B cell (primary cell): Measurements from ENCODE around the gene B3GALNT1. TPM values are rescaled to one million over a fixed set of nuclear protein-coding genes. Genes with fewer than 3 reads are reported as not detected.

Experiments used
- ATAC-seq: fragments of 200-7000 bp; cut with Tn5 transposase; one replicate; pipeline ENCODE4 v1.10.0; 2021; ENCODE audit warnings: low read depth, mild to moderate bottlenecking, moderate number of reproducible peaks, moderate library complexity
- CTCF ChIA-PET: fragments of 350-600 bp; sonication (Branson Sonifier 250); formaldehyde crosslinking; loops from one replicate; lab custom pipeline; 2021; ENCODE audit warnings: antibody characterized with exemption, inconsistent platforms; lab: Charles Lee
- POLR2A ChIA-PET: fragments of 350-600 bp; sonication (Branson Sonifier 250); formaldehyde crosslinking; loops from one replicate; lab custom pipeline; 2021; ENCODE audit warnings: antibody characterized with exemption; lab: Charles Lee
- DNase-seq: peaks from one replicate; pipeline ENCODE4 v3.0.0; 2013
- H2AFZ ChIP-seq: 2 replicates; pipeline ENCODE4 v1.6.1; 2012; ENCODE audit warnings: mild to moderate bottlenecking, low read depth, low read length; ENCODE audit not compliant: insufficient read depth, poor library complexity, severe bottlenecking
- H3K27ac ChIP-seq, 2 donors: 1 replicate in 1 of 2; 2 replicates in 1 of 2; pipeline ENCODE4 v1.5.1; 2012 to 2013; ENCODE audit warnings: low read length in 2 of 2, mild to moderate bottlenecking in 2 of 2, moderate library complexity in 1 of 2
- H3K27me3 ChIP-seq, 4 experiments: fragments of 200-600 bp in 1 of 4; sonication (generic) in 1 of 4; replicated peaks in 1 of 4; 1 replicate in 2 of 4; 2 replicates in 2 of 4; pipeline versions ENCODE4 v1.6.1 to v1.7.0; 2013 to 2016; ENCODE audit warnings: low read length in 3 of 4, mild to moderate bottlenecking in 2 of 4, mixed read lengths in 1 of 4, moderate library complexity in 1 of 4; ENCODE audit not compliant: insufficient read depth in 4 of 4, control insufficient read depth in 3 of 4; ENCODE audit errors: control extremely low read depth in 1 of 4
- H3K36me3 ChIP-seq, 2 experiments: replicated peaks in 1 of 2; 1 replicate in 1 of 2; 2 replicates in 1 of 2; pipeline versions ENCODE4 v1.6.1 to v1.7.1; 2013; ENCODE audit warnings: low read length in 1 of 2; ENCODE audit not compliant: insufficient read depth in 2 of 2, control insufficient read depth in 1 of 2; ENCODE audit errors: control extremely low read depth in 1 of 2, extremely low read depth in 1 of 2
- H3K4me1 ChIP-seq, 2 donors: fragments of 200-600 bp in 1 of 2; sonication (generic) in 1 of 2; 1 replicate in 1 of 2; 2 replicates in 1 of 2; pipeline versions ENCODE4 v1.5.1 to v1.6.1; 2013 to 2017; ENCODE audit warnings: low read length in 2 of 2; ENCODE audit not compliant: control insufficient read depth in 2 of 2, insufficient read depth in 2 of 2
- H3K4me2 ChIP-seq: replicated peaks from 2 replicates; pipeline ENCODE3; 2012; ENCODE audit warnings: mild to moderate bottlenecking, low read depth, low read length; ENCODE audit not compliant: poor library complexity, severe bottlenecking
- H3K4me3 ChIP-seq, 5 experiments: fragments of 200-600 bp in 1 of 5; sonication (generic) in 1 of 5; 1 replicate in 3 of 5; 2 replicates in 2 of 5; pipeline versions ENCODE4 v1.5.1 to v1.7.0; 2011 to 2016; ENCODE audit warnings: low read length in 4 of 5, mild to moderate bottlenecking in 4 of 5, low read depth in 2 of 5, control low read depth in 1 of 5, moderate library complexity in 1 of 5; ENCODE audit not compliant: insufficient read depth in 1 of 5; ENCODE audit errors: control extremely low read depth in 1 of 5, extremely low read depth in 1 of 5
- H3K79me2 ChIP-seq: fragments of 200-600 bp; sonication (generic); one replicate; pipeline ENCODE4 v1.6.0; 2016; ENCODE audit warnings: low read length; ENCODE audit not compliant: control insufficient read depth, insufficient read depth
- H3K9ac ChIP-seq: fragments of 200-600 bp; sonication (generic); 2 replicates; pipeline ENCODE4 v1.6.1; 2017; ENCODE audit warnings: mild to moderate bottlenecking, low read length, moderate library complexity
- H3K9me3 ChIP-seq, 3 donors: one replicate each; pipeline versions ENCODE4 v1.6.1 to v1.7.1; 2013; ENCODE audit warnings: low read length in 2 of 3; ENCODE audit not compliant: control insufficient read depth in 2 of 3, insufficient read depth in 1 of 3; ENCODE audit errors: control extremely low read depth in 1 of 3
- H4K20me1 ChIP-seq: 2 replicates; pipeline ENCODE4 v1.6.0; 2012; ENCODE audit warnings: mild to moderate bottlenecking, low read length; ENCODE audit not compliant: insufficient read depth, control insufficient read depth, poor library complexity, severe bottlenecking
- H3K27ac Mint-ChIP-seq: one replicate; pipeline ENCODE4 v1.8.0; 2021; ENCODE audit warnings: mixed read lengths
- H3K27me3 Mint-ChIP-seq: one replicate; pipeline ENCODE4 v1.8.0; 2021; ENCODE audit warnings: mixed read lengths
- H3K4me1 Mint-ChIP-seq: one replicate; pipeline ENCODE4 v1.8.0; 2021; ENCODE audit warnings: mixed read lengths
- H3K4me3 Mint-ChIP-seq: one replicate; pipeline ENCODE4 v1.8.0; 2021; ENCODE audit warnings: mixed read lengths
- H3K9me3 Mint-ChIP-seq: one replicate; pipeline ENCODE4 v1.8.0; 2022; ENCODE audit warnings: mixed read lengths; ENCODE audit not compliant: insufficient read depth
- EZH2 ChIP-seq: IDR thresholded peaks from 2 replicates; pipeline ENCODE4 v1.6.1; 2012; ENCODE audit warnings: borderline replicate concordance, low read depth, mild to moderate bottlenecking, moderate library complexity, low read length; ENCODE audit not compliant: insufficient read depth, poor library complexity, severe bottlenecking
- WGBS: methylation state at CpG from one replicate; pipeline ENCODE4 v1.1.5; 2013; ENCODE audit warnings: missing lambda C conversion rate; ENCODE audit not compliant: insufficient coverage; 5-methylcytosine and 5-hydroxymethylcytosine counted together
- intact Hi-C: fragments of 100-400 bp; cut with micrococcal nuclease; formaldehyde crosslinking; loops from one replicate; pipeline ENCODE4 v1.10.0; 2022
- polyA plus RNA-seq: library from polyadenylated mRNA; depleted of rRNA; stranded (reverse); fragments of >200 nt; gene quantifications from 2 replicates; pipeline ENCODE4 v1.2.3, GENCODE V29; 2012
- total RNA-seq, 2 donors: library from RNA; stranded (reverse); fragments of 120-200 nt in 1 of 2; gene quantifications; 1 replicate in 1 of 2; 2 replicates in 1 of 2; pipeline versions ENCODE4 v1.2.3 to v1.2.4, GENCODE V29; 2013 to 2022
- TF ChIP-seq, protein P1 (sequence below): fragments of 200-600 bp; IDR thresholded peaks from one replicate; pipeline ENCODE4 v1.8.0; 2022; ENCODE audit warnings: antibody characterized with exemption, mild to moderate bottlenecking

Gene B3GALNT1
- total and polyA plus RNA-seq, 2 donors (not counting 1 experiment from before 2014, with no cell fraction given): 0.28 to 6.4 TPM

DNA sequence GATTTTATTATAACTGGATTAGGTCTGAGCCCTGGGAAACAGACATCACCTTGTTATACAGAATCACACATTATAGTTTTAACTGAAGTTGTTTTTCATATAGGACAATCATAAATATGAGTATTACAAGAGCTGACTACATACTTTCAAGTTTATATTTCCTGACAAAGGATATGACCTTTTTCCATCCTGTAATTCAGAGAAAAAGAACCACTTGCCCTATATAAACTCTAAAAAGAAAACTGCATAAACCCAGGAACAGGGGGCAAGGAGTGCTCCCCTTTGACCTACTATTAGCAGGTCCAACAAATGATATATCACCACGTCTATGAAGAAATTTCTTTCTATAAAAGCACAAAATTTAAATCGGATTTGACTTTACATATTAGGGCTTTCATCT lies 20.9 kb downstream of the B3GALNT1 start:
- no peaks in the 10 kb centered on the region for H3K9me3 Mint-ChIP-seq
- H4K20me1 ChIP-seq: no peaks in the 10 kb centered on the region
- 100% methylated on average over 1 of the region's 2 CpGs for WGBS
- H3K27ac ChIP-seq: no peak overlapping the region
- H3K9ac ChIP-seq: no peak overlapping the region
- H3K4me1 Mint-ChIP-seq: peaks cover 5% of the 10 kb centered on the region
- peaks cover 5 to 8% of the 10 kb centered on the region in 2 donors for H3K4me1 ChIP-seq
- no peaks in the 10 kb centered on the region for H3K9me3 ChIP-seq
- CTCF ChIA-PET: no interaction called here
- H3K4me2 ChIP-seq: no peak overlapping the region
- no peak overlapping the region for H3K4me3 Mint-ChIP-seq
- H3K79me2 ChIP-seq: no peaks in the 10 kb centered on the region
- ATAC-seq (no peak), DNase-seq (no peak)
- no peak overlapping the region for H3K4me3 ChIP-seq
- POLR2A ChIA-PET: no interaction called here
- H2AFZ ChIP-seq: no peak overlapping the region
- H3K27ac Mint-ChIP-seq: no peak overlapping the region
- no peaks in the 10 kb centered on the region for H3K27me3 ChIP-seq
- intact Hi-C loops: no loop called here
- no peaks in the 10 kb centered on the region for H3K36me3 ChIP-seq
- TF ChIP-seq EZH2: no peak
- TF ChIP-seq, protein P1, sequence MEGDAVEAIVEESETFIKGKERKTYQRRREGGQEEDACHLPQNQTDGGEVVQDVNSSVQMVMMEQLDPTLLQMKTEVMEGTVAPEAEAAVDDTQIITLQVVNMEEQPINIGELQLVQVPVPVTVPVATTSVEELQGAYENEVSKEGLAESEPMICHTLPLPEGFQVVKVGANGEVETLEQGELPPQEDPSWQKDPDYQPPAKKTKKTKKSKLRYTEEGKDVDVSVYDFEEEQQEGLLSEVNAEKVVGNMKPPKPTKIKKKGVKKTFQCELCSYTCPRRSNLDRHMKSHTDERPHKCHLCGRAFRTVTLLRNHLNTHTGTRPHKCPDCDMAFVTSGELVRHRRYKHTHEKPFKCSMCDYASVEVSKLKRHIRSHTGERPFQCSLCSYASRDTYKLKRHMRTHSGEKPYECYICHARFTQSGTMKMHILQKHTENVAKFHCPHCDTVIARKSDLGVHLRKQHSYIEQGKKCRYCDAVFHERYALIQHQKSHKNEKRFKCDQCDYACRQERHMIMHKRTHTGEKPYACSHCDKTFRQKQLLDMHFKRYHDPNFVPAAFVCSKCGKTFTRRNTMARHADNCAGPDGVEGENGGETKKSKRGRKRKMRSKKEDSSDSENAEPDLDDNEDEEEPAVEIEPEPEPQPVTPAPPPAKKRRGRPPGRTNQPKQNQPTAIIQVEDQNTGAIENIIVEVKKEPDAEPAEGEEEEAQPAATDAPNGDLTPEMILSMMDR: no peak
- H3K27me3 Mint-ChIP-seq: no peaks in the 10 kb centered on the region

DNA sequence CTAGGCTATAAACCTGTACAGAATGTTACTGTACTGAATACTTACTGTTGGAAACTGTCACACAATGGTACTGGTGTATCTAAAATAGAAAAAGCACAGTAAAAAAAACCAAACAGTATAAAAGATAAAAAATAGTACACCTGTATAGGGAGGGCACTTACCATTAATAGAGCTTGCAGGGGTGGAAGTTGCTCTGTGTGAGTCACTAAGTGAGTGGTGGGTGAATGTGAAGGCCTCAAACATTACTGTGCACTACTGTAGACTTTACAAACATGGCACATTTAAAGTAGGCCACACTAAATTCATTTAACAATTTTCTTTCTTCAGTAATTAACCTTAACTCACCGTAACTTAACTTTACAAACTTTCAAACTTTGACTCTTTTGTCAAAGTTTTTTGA lies 22.0 kb downstream of the B3GALNT1 start:
- ChIA-PET CTCF (interaction anchor here (1.0 to 1.1 kb wide), 2 partner anchors 13 kb away, joined by 3 to 4 read pairs; no protein-coding TSS in a partner anchor), POLR2A (no interaction called here)
- TF ChIP-seq, protein P1: no peak
- TF ChIP-seq EZH2: no peak

More for the DNA sequence above, 22.0 kb downstream of the B3GALNT1 start:
- no peaks in the 10 kb centered on the region for H3K27me3 Mint-ChIP-seq
- Histone ChIP-seq H3K4me1 (peaks cover 5 to 8% of the 10 kb centered on the region in 2 donors), H3K9ac (no peak overlapping the region), H3K4me2 (no peak overlapping the region), H3K27ac (no peak overlapping the region), H2AFZ (no peak overlapping the region), H4K20me1 (no peaks in the 10 kb centered on the region), H3K9me3 (no peaks in the 10 kb centered on the region), H3K79me2 (no peaks in the 10 kb centered on the region), H3K27me3 (no peaks in the 10 kb centered on the region), H3K36me3 (no peaks in the 10 kb centered on the region), H3K4me3 (no peak overlapping the region)
- no peak overlapping the region for H3K27ac Mint-ChIP-seq
- no CpG with 5 or more reads among the region's 1 CpG for WGBS
- H3K9me3 Mint-ChIP-seq: no peaks in the 10 kb centered on the region
- ATAC-seq (no peak), DNase-seq (no peak)
- H3K4me1 Mint-ChIP-seq: peaks cover 5% of the 10 kb centered on the region
- no peak overlapping the region for H3K4me3 Mint-ChIP-seq
- intact Hi-C loops: no loop called here
